ENCODE results near the gene TAAR5. TPM values are rescaled to one million over a fixed set of nuclear protein-coding genes. Genes with fewer than 3 reads are reported as not detected.
"Not testable (repeated sequence)": the region's sequence is repeated elsewhere in the genome, so short reads cannot be mapped to it uniquely, and the experiment has no call there.

The TAAR5 gene
- total RNA-seq, 2 experiments from 2014 or later, result not detected

- ChIA-PET POLR2A (interaction anchor here (0.6 kb wide), 1 partner anchor 194 kb away, joined by 4 read pairs; no protein-coding TSS in a partner anchor), CTCF (no interaction called here)
- DNase-seq (no peak), ATAC-seq (no peak)
- Mint-ChIP-seq H3K27ac (no peak overlapping the region), H3K4me1 (ENCODE audit: low read depth) (no peaks in the 10 kb centered on the region), H3K27me3 (ENCODE audit: low read depth) (peaks cover 11% of the 10 kb centered on the region), H3K36me3 (ENCODE audit: low read depth) (no peaks in the 10 kb centered on the region), H3K4me3 (no peak overlapping the region), H3K9me3 (ENCODE audit: insufficient read depth) (no peaks in the 10 kb centered on the region)
Observed at GRCh38 chr6:132568611-132569010, 20.9 kb downstream of the TAAR5 start.

GRCh38 chr6:132567566-132567965 is 22.0 kb downstream of the TAAR5 start:
- Mint-ChIP-seq H3K4me3 (no peak overlapping the region), H3K27ac (no peak overlapping the region), H3K9me3 (ENCODE audit: insufficient read depth) (no peaks in the 10 kb centered on the region), H3K4me1 (ENCODE audit: low read depth) (no peaks in the 10 kb centered on the region), H3K27me3 (ENCODE audit: low read depth) (peaks cover 13% of the 10 kb centered on the region), H3K36me3 (ENCODE audit: low read depth) (no peaks in the 10 kb centered on the region)
- ChIA-PET CTCF (no interaction called here), POLR2A (no interaction called here)
- no peak for ATAC-seq
- no peak for DNase-seq

- H3K27me3 Mint-ChIP-seq (ENCODE audit: low read depth), result peaks cover 10% of the 10 kb centered on the region
- H3K4me3 Mint-ChIP-seq, result no peak overlapping the region
- no peaks in the 10 kb centered on the region for H3K4me1 Mint-ChIP-seq (ENCODE audit: low read depth)
- POLR2A ChIA-PET, result no interaction called here
- ATAC-seq (no peak), DNase-seq (no peak)
- no peaks in the 10 kb centered on the region for H3K36me3 Mint-ChIP-seq (ENCODE audit: low read depth)
- CTCF ChIA-PET, result no interaction called here
- no peak overlapping the region for H3K27ac Mint-ChIP-seq
- no peaks in the 10 kb centered on the region for H3K9me3 Mint-ChIP-seq (ENCODE audit: insufficient read depth)
Observed at GRCh38 chr6:132566404-132566803, 23.1 kb downstream of the TAAR5 start.

GRCh38 chr6:132560087-132560486 is 29.5 kb downstream of the TAAR5 start:
- CTCF ChIA-PET, result interaction anchor here (1.0 to 1.5 kb wide), 2 partner anchors 9 to 30 kb away, joined by 3 read pairs; no protein-coding TSS in a partner anchor
- peaks cover 16% of the 10 kb centered on the region for H3K27me3 Mint-ChIP-seq (ENCODE audit: low read depth)
- POLR2A ChIA-PET; H3K36me3 Mint-ChIP-seq (ENCODE audit: low read depth); DNase-seq; H3K27ac Mint-ChIP-seq; H3K4me1 Mint-ChIP-seq (ENCODE audit: low read depth); H3K9me3 Mint-ChIP-seq (ENCODE audit: insufficient read depth); H3K4me3 Mint-ChIP-seq; ATAC-seq: not testable (repeated sequence)

GRCh38 chr6:132552372-132552771 is 37.2 kb downstream of the TAAR5 start, which contains the start of gene TAAR8:
TAAR8 (plus strand) TSS chr6:132552672; CDS start chr6:132552693, 21 bp downstream.
- no peaks in the 10 kb centered on the region for H3K36me3 Mint-ChIP-seq (ENCODE audit: low read depth)
- no peaks in the 10 kb centered on the region for H3K4me1 Mint-ChIP-seq (ENCODE audit: low read depth)
- H3K27me3 Mint-ChIP-seq (ENCODE audit: low read depth), result peaks cover 23% of the 10 kb centered on the region
- no peak for ATAC-seq
- ChIA-PET CTCF (interaction anchor here (1.0 to 1.4 kb wide), 3 partner anchors 22 to 410 kb away, joined by 3 to 5 read pairs (median 3); no protein-coding TSS in a partner anchor), POLR2A (no interaction called here)
- H3K4me3 Mint-ChIP-seq, result no peak within 1 kb of the TSS
- H3K27ac Mint-ChIP-seq, result no peak within 1 kb of the TSS
- no peak for DNase-seq
- H3K9me3 Mint-ChIP-seq (ENCODE audit: insufficient read depth), result no peaks in the 10 kb centered on the region

- no peak overlapping the region for H3K27ac Mint-ChIP-seq
- H3K4me3 Mint-ChIP-seq, result no peak overlapping the region
- H3K4me1 Mint-ChIP-seq (ENCODE audit: low read depth), result no peaks in the 10 kb centered on the region
- peaks cover 17% of the 10 kb centered on the region for H3K27me3 Mint-ChIP-seq (ENCODE audit: low read depth)
- ATAC-seq (no peak), DNase-seq (no peak)
- H3K36me3 Mint-ChIP-seq (ENCODE audit: low read depth), result no peaks in the 10 kb centered on the region
- ChIA-PET CTCF (interaction anchor here (1.1 kb wide), 1 partner anchor 9 kb away, joined by 3 read pairs; no protein-coding TSS in a partner anchor), POLR2A (no interaction called here)
- no peaks in the 10 kb centered on the region for H3K9me3 Mint-ChIP-seq (ENCODE audit: insufficient read depth)
Observed at GRCh38 chr6:132551214-132551613, 38.3 kb downstream of the TAAR5 start.

- ATAC-seq (no peak), DNase-seq (no peak)
- H3K4me1 Mint-ChIP-seq (ENCODE audit: low read depth), result no peaks in the 10 kb centered on the region
- CTCF ChIA-PET, result no interaction called here
- no peaks in the 10 kb centered on the region for H3K9me3 Mint-ChIP-seq (ENCODE audit: insufficient read depth)
- no peak overlapping the region for H3K4me3 Mint-ChIP-seq
- peaks cover 25% of the 10 kb centered on the region for H3K27me3 Mint-ChIP-seq (ENCODE audit: low read depth)
- POLR2A ChIA-PET, result no interaction called here
- no peak overlapping the region for H3K27ac Mint-ChIP-seq
- no peaks in the 10 kb centered on the region for H3K36me3 Mint-ChIP-seq (ENCODE audit: low read depth)
Observed at GRCh38 chr6:132548746-132549463, 40.6 kb downstream of the TAAR5 start.

GRCh38 chr6:132544826-132545225 is 44.7 kb downstream of the TAAR5 start:
- DNase-seq (no peak), ATAC-seq (no peak)
- POLR2A ChIA-PET, result no interaction called here
- H3K4me3 Mint-ChIP-seq, result no peak overlapping the region
- no peaks in the 10 kb centered on the region for H3K36me3 Mint-ChIP-seq (ENCODE audit: low read depth)
- peaks cover 35% of the 10 kb centered on the region for H3K27me3 Mint-ChIP-seq (ENCODE audit: low read depth)
- CTCF ChIA-PET, result no interaction called here
- H3K27ac Mint-ChIP-seq, result no peak overlapping the region
- H3K4me1 Mint-ChIP-seq (ENCODE audit: low read depth), result no peaks in the 10 kb centered on the region
- no peaks in the 10 kb centered on the region for H3K9me3 Mint-ChIP-seq (ENCODE audit: insufficient read depth)

Other genes with a start within 250 kb of the TAAR5 start
- gene MOXD1, start 188.3 kb downstream of the TAAR5 start, total RNA-seq, result not detected
- gene STX7, start 76.6 kb downstream of the TAAR5 start, total RNA-seq, result 10 to 100 TPM; 16.0 to 16.4 TPM
- gene TAAR9, start 51.5 kb downstream of the TAAR5 start, total RNA-seq, result not detected
- not detected for gene TAAR8, start 37.1 kb downstream of the TAAR5 start, total RNA-seq
- gene TAAR6, start 19.4 kb downstream of the TAAR5 start, total RNA-seq, result not detected
- not detected for gene TAAR2, start 34.5 kb upstream of the TAAR5 start, total RNA-seq
- gene TAAR1, start 69.4 kb upstream of the TAAR5 start, total RNA-seq, result not detected
- not detected for gene VNN1, start 124.3 kb upstream of the TAAR5 start, total RNA-seq
- 10 to 100 TPM; 16.3 to 16.8 TPM for gene VNN2, start 168.2 kb upstream of the TAAR5 start, total RNA-seq
- 1 to 10 TPM; 6.0 to 6.3 TPM for gene SLC18B1, start 208.9 kb upstream of the TAAR5 start, total RNA-seq
- gene RPS12, start 224.8 kb upstream of the TAAR5 start, total RNA-seq, result 1,000 to 10,000 TPM; 1,299 to 1,346 TPM

All from activated CD8-positive, alpha-beta T cell treated with anti-CD3 and anti-CD28 coated beads, Interleukin-2, amount 10 ng/mL, durations not matched to agents 7 days and 5 days (primary cell).